Pancreas (tissue), 10 donors: ENCODE measurements around the gene CLDN2. TPM values are rescaled to one million over a fixed set of nuclear protein-coding genes. Genes with fewer than 3 reads are reported as not detected.
A peak's percentile ranks its signal among the peaks of the same experiment; 100 is the strongest.

Source experiments
- ATAC-seq, 4 donors: fragments of 200-7000 bp; cut with Tn5 transposase; one replicate each; pipeline versions ENCODE4 v1.8.0 to v1.9.1; 2020; ENCODE audit warnings: mild to moderate bottlenecking in 4 of 4, moderate library complexity in 4 of 4
- DNase-seq, 6 donors: peaks; one replicate each; pipeline ENCODE4 v3.0.0-alpha.2; 2020
- FAIRE-seq: peaks from 2 replicates; lab custom pipeline; 2012; peaks lifted over from hg19 to GRCh38; lab: Jason Lieb, UNC
- H3K27ac ChIP-seq, 4 donors: fragments of 200-600 bp; sonication (generic); 1 replicate in 3 of 4; 2 replicates in 1 of 4; pipeline versions ENCODE4 v1.5.0 to v1.8.0; 2020
- H3K27me3 ChIP-seq, 4 donors: fragments of 200-600 bp; one replicate each; pipeline ENCODE4 v1.8.0; 2021
- H3K36me3 ChIP-seq, 3 donors: fragments of 200-600 bp; sonication (generic) in 1 of 3; one replicate each; pipeline versions ENCODE4 v1.5.0 to v1.8.0; 2020 to 2021
- H3K4me1 ChIP-seq, 3 donors: fragments of 200-600 bp; one replicate each; pipeline ENCODE4 v1.8.0; 2021
- H3K4me3 ChIP-seq, 4 donors: fragments of 200-600 bp; sonication (generic) in 2 of 4; one replicate each; pipeline versions ENCODE4 v1.5.0 to v1.8.0; 2020 to 2021
- H3K9me3 ChIP-seq, 4 donors: fragments of 200-600 bp; one replicate each; pipeline ENCODE4 v1.8.0; 2021
- CTCF ChIP-seq, 4 donors: fragments of 200-600 bp; sonication (generic) in 3 of 4; IDR thresholded peaks; one replicate each; pipeline versions ENCODE4 v1.5.0 to v1.8.0; 2021; ENCODE audit warnings: antibody characterized with exemption in 4 of 4
- WGBS, 2 donors: extraction: QIAGEN DNeasy Blood & Tissue Kit; methylation state at CpG; one replicate each; pipeline ENCODE4 v1.1.7; 2013; 5-methylcytosine and 5-hydroxymethylcytosine counted together
- intact Hi-C, 3 donors: fragments of 100-400 bp; cut with DNase I; formaldehyde crosslinking; loops; one replicate each; pipeline versions ENCODE4 v1.11.1 to v1.14.2; 2022
- polyA plus RNA-seq, 2 donors: library from polyadenylated mRNA; stranded (reverse); fragments of 200-250 nt; gene quantifications; one replicate each; pipeline ENCODE4 v1.2.3, GENCODE V29; 2013
- total RNA-seq, 6 donors: library from RNA; stranded (reverse); fragmentation: NEBNext Ultra II Directional in 4 of 6; extraction: Animal tissue kit (Norgen Biotek cat#: 25700) in 4 of 6; gene quantifications; one replicate each; pipeline versions ENCODE4 v1.2.1 to v1.2.4, GENCODE V29; 2021 to 2023
- donor health status: healthy with polysubstance abuse.
- donor health status: DM: no; HTN: no; CAD: no; lungs with moderate emphysema.
- donor health status: DM: no; HTN: no; CAD: no.
- donor health status: control.
- donor health status: control.
- donor health status: Bipolar disorder and iron deficiency.
- donor health status: DM: yes; HTN: yes; CAD: no.
- donor health status: DM: no; HTN: no; CAD: no.
- donor health status: DM: no; HTN: no; CAD: no.
- donor health status: DM: yes; HTN: yes; CAD: no.

The CLDN2 gene
- total and polyA plus RNA-seq, 8 donors: 1.4 to 29.3 (median 3.9) TPM

GRCh38 chrX:106927700-106928099 is 7.5 kb downstream of the CLDN2 start:
- H3K9me3 ChIP-seq: no peaks in the 10 kb centered on the region
- peak overlapping the region; percentile 24 to 69 (median 56) for H3K27ac ChIP-seq
- no peaks in the 10 kb centered on the region for H3K27me3 ChIP-seq
- no peak overlapping the region for H3K4me3 ChIP-seq
- 18 to 19% methylated on average over 5 of the region's 5 CpGs for WGBS, 2 donors
- peaks cover 0 to 16% (median 7%) of the 10 kb centered on the region in 3 donors for H3K4me1 ChIP-seq
- no peaks in the 10 kb centered on the region for H3K36me3 ChIP-seq
- FAIRE-seq: no peak
- DNase-seq: peak; percentile 72 to 90 (median 85)
- intact Hi-C loops: no loop called here
- TF ChIP-seq CTCF (IDR thresholded peaks at IDR 0.05): no peak
- ATAC-seq: peak; percentile 94 to 96 (median 94)

- peak overlapping the region in 3 of 4 donors; percentile 31 to 60 (median 50) for H3K27ac ChIP-seq
- peaks cover 0 to 21% (median 7%) of the 10 kb centered on the region in 3 donors for H3K4me1 ChIP-seq
- WGBS, 2 donors: 75 to 87% methylated on average over 4 of the region's 4 CpGs
- TF ChIP-seq CTCF (IDR thresholded peaks at IDR 0.05): no peak
- H3K27me3 ChIP-seq: no peaks in the 10 kb centered on the region
- FAIRE-seq (no peak), DNase-seq (no peak), ATAC-seq (peak in 3 of 4 donors; percentile 16 to 38 (median 17))
- H3K4me3 ChIP-seq: peak overlapping the region in 1 of 4 donors; percentile 11
- no peaks in the 10 kb centered on the region for H3K9me3 ChIP-seq
- intact Hi-C loops: no loop called here
- no peaks in the 10 kb centered on the region for H3K36me3 ChIP-seq
Observed at GRCh38 chrX:106928227-106928626, 8.0 kb downstream of the CLDN2 start.

- Histone ChIP-seq H3K4me3 (no peak overlapping the region), H3K36me3 (no peaks in the 10 kb centered on the region), H3K4me1 (peaks cover 0 to 26% (median 6%) of the 10 kb centered on the region in 3 donors), H3K27me3 (no peaks in the 10 kb centered on the region), H3K27ac (peak overlapping the region in 1 of 4 donors; percentile 57), H3K9me3 (no peaks in the 10 kb centered on the region)
- intact Hi-C loops: no loop called here
- no peak for FAIRE-seq
- no peak for ATAC-seq
- WGBS, 2 donors: 92 to 95% methylated on average over 3 of the region's 3 CpGs
- TF ChIP-seq CTCF (IDR thresholded peaks at IDR 0.05): no peak
- no peak for DNase-seq
Observed at GRCh38 chrX:106931831-106932491, 11.8 kb downstream of the CLDN2 start.

- Histone ChIP-seq H3K36me3 (no peaks in the 10 kb centered on the region), H3K27me3 (no peaks in the 10 kb centered on the region), H3K4me1 (peaks cover 0 to 21% (median under 1%) of the 10 kb centered on the region in 3 donors), H3K27ac (peak overlapping the region in 1 of 4 donors; percentile 57), H3K9me3 (no peaks in the 10 kb centered on the region), H3K4me3 (no peak overlapping the region)
- DNase-seq: no peak
- intact Hi-C loops: no loop called here
- peak in 2 of 4 donors; percentile 6 to 22 for ATAC-seq
- 73 to 82% methylated on average over 4 of the region's 4 CpGs for WGBS, 2 donors
- FAIRE-seq: no peak
- TF ChIP-seq CTCF (IDR thresholded peaks at IDR 0.05): no peak
Observed at GRCh38 chrX:106932492-106932923, 12.3 kb downstream of the CLDN2 start.
